GM12892 (cell line): ENCODE measurements around the gene ARMC2.

Experiments used
- POLR2A ChIP-seq: IDR thresholded peaks from 2 replicates; pipeline ENCODE4 v1.6.1; 2011; ENCODE audit warnings: low read depth, low read length, control low read depth
- POLR2AphosphoS5 ChIP-seq: IDR thresholded peaks from 2 replicates; pipeline ENCODE4 v1.6.1; 2011; ENCODE audit warnings: low read depth, low read length, control low read depth
- TAF1 ChIP-seq: IDR thresholded peaks from 2 replicates; pipeline ENCODE4 v1.6.1; 2011; ENCODE audit warnings: low read depth, mild to moderate bottlenecking, control low read depth, low read length, borderline replicate concordance

GRCh38 chr6:108862479-108863191 is 14.4 kb downstream of the ARMC2 start:
- TF ChIP-seq POLR2A (no peak), POLR2AphosphoS5 (no peak), TAF1 (no peak)
